GM12801 (cell line): ENCODE measurements around the gene S100A14.

Source experiments
- CTCF ChIP-seq: IDR thresholded peaks from one replicate; pipeline ENCODE4 v1.5.1; 2011; ENCODE audit warnings: control low read depth; ENCODE audit not compliant: insufficient read length; ENCODE audit errors: extremely low read depth

The S100A14 gene

GRCh38 chr1:153597206-153597605, 18.9 kb downstream of the S100A14 start:
- TF ChIP-seq CTCF: no peak

GRCh38 chr1:153592748-153593147, 23.4 kb downstream of the S100A14 start:
- no peak for TF ChIP-seq CTCF

GRCh38 chr1:153588482-153588881, 27.6 kb downstream of the S100A14 start:
- TF ChIP-seq CTCF: no peak

- TF ChIP-seq CTCF: no peak
Measured at GRCh38 chr1:153587314-153587713, 28.8 kb downstream of the S100A14 start.

- no peak for TF ChIP-seq CTCF
Measured at GRCh38 chr1:153586347-153586746, 29.8 kb downstream of the S100A14 start.

GRCh38 chr1:153585006-153585405, 31.1 kb downstream of the S100A14 start:
- no peak for TF ChIP-seq CTCF

- no peak for TF ChIP-seq CTCF
Measured at GRCh38 chr1:153583976-153584375, 32.1 kb downstream of the S100A14 start.

- TF ChIP-seq CTCF: no peak
Measured at GRCh38 chr1:153578936-153579335, 37.2 kb downstream of the S100A14 start.
